Uterus (tissue), 4 donors: ENCODE results near the gene JADE2. TPM values are rescaled to one million over a fixed set of nuclear protein-coding genes. Genes with fewer than 3 reads are reported as not detected.

Experiments
- DNase-seq, 2 donors: peaks; one replicate each; pipeline ENCODE4 v3.0.0-alpha.2; 2019 to 2020
- H3K27ac ChIP-seq, 2 donors: fragments of 200-600 bp; sonication (generic); 1 replicate in 1 of 2; 2 replicates in 1 of 2; pipeline ENCODE4 v1.5.1; 2016 to 2018
- H3K27me3 ChIP-seq, 2 donors: fragments of 200-600 bp; sonication (generic); one replicate each; pipeline ENCODE4 v1.5.1; 2018 to 2019; ENCODE audit warnings: control low read depth in 1 of 2
- H3K36me3 ChIP-seq, 2 donors: fragments of 200-600 bp; sonication (generic); one replicate each; pipeline ENCODE4 v1.5.1; 2019; ENCODE audit warnings: control low read depth in 1 of 2
- H3K4me1 ChIP-seq, 2 donors: fragments of 200-600 bp; sonication (generic); one replicate each; pipeline ENCODE4 v1.5.1; 2018 to 2019; ENCODE audit warnings: control low read depth in 1 of 2
- H3K4me3 ChIP-seq, 2 donors: fragments of 200-600 bp; sonication (generic); 1 replicate in 1 of 2; 2 replicates in 1 of 2; pipeline ENCODE4 v1.5.1; 2018 to 2019; ENCODE audit warnings: mild to moderate bottlenecking in 1 of 2
- H3K9me3 ChIP-seq, 2 donors: fragments of 200-600 bp; sonication (generic); one replicate each; pipeline ENCODE4 v1.5.1; 2019; ENCODE audit warnings: control low read depth in 1 of 2
- POLR2A ChIP-seq, 2 donors: fragments of 450-650 bp; IDR thresholded peaks; one replicate each; pipeline ENCODE4 v1.6.1; 2016; ENCODE audit warnings: antibody characterized with exemption in 2 of 2, mild to moderate bottlenecking in 1 of 2, moderate library complexity in 1 of 2
- intact Hi-C: fragments of 100-400 bp; cut with DNase I; formaldehyde crosslinking; loops from one replicate; pipeline ENCODE4 v1.15.1; 2023; ENCODE audit warnings: low total_unique reads
- total RNA-seq, 4 donors: library from RNA; depleted of rRNA in 3 of 4; stranded (reverse); fragments of >200 nt in 3 of 4; gene quantifications; one replicate each; pipeline versions ENCODE4 v1.1.0 to v1.2.4, GENCODE V29; 2014 to 2023
- TF ChIP-seq, protein P1 (sequence below), 4 experiments: fragments of 200-600 bp in 2 of 4; fragments of 450-650 bp in 2 of 4; sonication (generic) in 2 of 4; IDR thresholded peaks; one replicate each; pipeline ENCODE4 v1.5.1; 2016 to 2019; ENCODE audit warnings: antibody characterized with exemption in 4 of 4, mild to moderate bottlenecking in 2 of 4, moderate library complexity in 1 of 4
- donor health status: DM: yes; HTN: yes; CAD: no.

Gene JADE2
- total RNA-seq, 4 donors from 2014 or later = 15.8 to 95.8 (median 16.7) TPM

DNA sequence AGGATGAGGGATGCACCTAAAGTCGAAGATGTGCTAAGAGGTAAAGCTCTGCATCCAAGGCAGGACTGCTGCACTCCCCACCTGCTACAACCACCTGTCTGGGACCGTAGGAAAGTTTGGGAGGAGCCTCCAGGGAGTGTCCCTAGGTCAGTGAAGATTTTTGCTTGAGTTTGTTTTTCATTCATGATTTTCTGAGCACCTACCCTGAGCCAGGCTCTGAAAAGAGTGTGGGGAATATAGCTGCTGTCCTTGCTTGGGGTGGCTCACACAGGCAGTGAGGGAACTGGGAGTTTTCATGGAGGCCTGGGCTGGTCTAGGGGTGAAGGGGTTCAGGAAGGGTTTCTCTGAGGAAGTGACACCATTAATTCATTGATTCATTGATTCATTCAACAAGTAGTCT is 58.3 kb downstream of the JADE2 start:
- TF ChIP-seq, protein P1, sequence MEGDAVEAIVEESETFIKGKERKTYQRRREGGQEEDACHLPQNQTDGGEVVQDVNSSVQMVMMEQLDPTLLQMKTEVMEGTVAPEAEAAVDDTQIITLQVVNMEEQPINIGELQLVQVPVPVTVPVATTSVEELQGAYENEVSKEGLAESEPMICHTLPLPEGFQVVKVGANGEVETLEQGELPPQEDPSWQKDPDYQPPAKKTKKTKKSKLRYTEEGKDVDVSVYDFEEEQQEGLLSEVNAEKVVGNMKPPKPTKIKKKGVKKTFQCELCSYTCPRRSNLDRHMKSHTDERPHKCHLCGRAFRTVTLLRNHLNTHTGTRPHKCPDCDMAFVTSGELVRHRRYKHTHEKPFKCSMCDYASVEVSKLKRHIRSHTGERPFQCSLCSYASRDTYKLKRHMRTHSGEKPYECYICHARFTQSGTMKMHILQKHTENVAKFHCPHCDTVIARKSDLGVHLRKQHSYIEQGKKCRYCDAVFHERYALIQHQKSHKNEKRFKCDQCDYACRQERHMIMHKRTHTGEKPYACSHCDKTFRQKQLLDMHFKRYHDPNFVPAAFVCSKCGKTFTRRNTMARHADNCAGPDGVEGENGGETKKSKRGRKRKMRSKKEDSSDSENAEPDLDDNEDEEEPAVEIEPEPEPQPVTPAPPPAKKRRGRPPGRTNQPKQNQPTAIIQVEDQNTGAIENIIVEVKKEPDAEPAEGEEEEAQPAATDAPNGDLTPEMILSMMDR (IDR thresholded peaks at IDR 0.05) = no peak
- TF ChIP-seq POLR2A (IDR thresholded peaks at IDR 0.05) = no peak
- no peaks in the 10 kb centered on the region for H3K27me3 ChIP-seq
- H3K36me3 ChIP-seq = no peaks in the 10 kb centered on the region
- no peak overlapping the region for H3K4me3 ChIP-seq
- H3K4me1 ChIP-seq = no peaks in the 10 kb centered on the region
- DNase-seq = no peak
- H3K9me3 ChIP-seq = no peaks in the 10 kb centered on the region
- intact Hi-C loops = no loop called here
- no peak overlapping the region for H3K27ac ChIP-seq

DNA sequence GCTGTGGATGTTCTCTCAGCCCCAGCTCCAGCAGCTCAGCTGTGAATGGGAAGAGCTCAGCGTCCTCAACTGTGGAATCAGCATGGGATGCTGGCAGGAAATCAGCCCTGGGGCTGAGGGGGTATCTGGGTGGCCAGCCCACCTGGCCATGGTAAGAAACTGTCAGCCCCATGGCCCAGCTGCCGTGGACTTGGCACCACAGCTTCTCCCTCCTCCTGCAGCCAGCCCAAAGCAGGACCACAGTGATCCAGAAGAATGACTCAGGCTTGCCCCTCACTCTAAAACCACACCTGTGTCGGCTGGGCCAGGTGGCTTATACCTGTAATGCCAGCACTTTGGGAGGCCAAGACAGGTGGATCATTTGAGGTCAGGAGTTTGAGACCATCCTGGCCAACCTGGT is 59.2 kb downstream of the JADE2 start:
- H3K4me1 ChIP-seq = no peaks in the 10 kb centered on the region
- H3K4me3 ChIP-seq = no peak overlapping the region
- intact Hi-C loops = loop anchor here (5.0 kb wide), 1 partner anchor 282 kb away; no protein-coding TSS in a partner anchor
- no peaks in the 10 kb centered on the region for H3K36me3 ChIP-seq
- TF ChIP-seq, protein P1 (IDR thresholded peaks at IDR 0.05) = no peak
- TF ChIP-seq POLR2A (IDR thresholded peaks at IDR 0.05) = no peak
- H3K27me3 ChIP-seq = no peaks in the 10 kb centered on the region
- no peak overlapping the region for H3K27ac ChIP-seq
- no peaks in the 10 kb centered on the region for H3K9me3 ChIP-seq
- DNase-seq = no peak

GRCh38 chr5:134585966-134586365 is 60.5 kb downstream of the JADE2 start:
- Histone ChIP-seq H3K9me3 (no peaks in the 10 kb centered on the region), H3K36me3 (no peaks in the 10 kb centered on the region), H3K27me3 (no peaks in the 10 kb centered on the region), H3K27ac (no peak overlapping the region), H3K4me3 (no peak overlapping the region), H3K4me1 (no peaks in the 10 kb centered on the region)
- TF ChIP-seq, protein P1 (IDR thresholded peaks at IDR 0.05) = no peak
- TF ChIP-seq POLR2A (IDR thresholded peaks at IDR 0.05) = no peak
- no peak for DNase-seq
- intact Hi-C loops = loop anchor here (5.0 kb wide), 1 partner anchor 284 kb away; no protein-coding TSS in a partner anchor

DNA sequence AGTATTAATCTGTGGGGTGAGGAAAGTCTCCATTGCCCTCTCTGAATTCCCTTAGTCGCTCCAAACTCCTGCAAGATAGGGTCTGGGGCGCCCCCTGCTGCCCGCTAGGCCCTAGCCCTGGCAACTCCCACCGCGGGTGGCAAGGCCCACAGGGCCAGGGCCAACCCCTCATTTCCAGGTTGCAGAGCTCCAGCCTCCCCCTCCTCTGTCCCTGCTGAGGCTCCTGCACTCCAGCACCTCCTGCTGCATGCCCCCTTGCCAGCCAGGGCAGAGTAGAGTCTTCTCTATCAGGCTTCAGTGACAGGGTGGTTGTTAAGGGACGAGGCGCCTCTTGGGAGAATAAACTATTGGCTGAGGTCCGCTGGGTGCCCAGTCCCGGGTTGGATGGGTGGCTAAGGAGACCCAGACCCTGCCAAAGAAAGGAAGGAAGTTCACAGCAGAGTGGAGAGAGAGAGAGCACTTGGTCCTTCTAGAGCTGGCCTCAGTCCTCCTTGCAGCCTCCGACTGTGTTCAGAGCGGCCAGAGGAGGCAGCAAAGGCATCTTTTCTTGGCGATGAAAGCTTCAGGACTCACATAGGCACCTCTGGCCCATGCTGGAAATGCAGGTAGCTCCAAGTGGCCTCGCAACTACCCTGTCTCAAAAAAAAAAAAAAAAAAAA is 61.5 kb downstream of the JADE2 start:
- intact Hi-C loops = loop anchor here (5.0 kb wide), 1 partner anchor 285 kb away; no protein-coding TSS in a partner anchor
- no peaks in the 10 kb centered on the region for H3K4me1 ChIP-seq
- DNase-seq = peak; percentile 79 to 82
- H3K36me3 ChIP-seq = no peaks in the 10 kb centered on the region
- H3K4me3 ChIP-seq = no peak overlapping the region
- H3K9me3 ChIP-seq = no peaks in the 10 kb centered on the region
- no peaks in the 10 kb centered on the region for H3K27me3 ChIP-seq
- TF ChIP-seq, protein P1 (IDR thresholded peaks at IDR 0.05) = peak; percentile 77 to 81 (median 80)
- TF ChIP-seq POLR2A (IDR thresholded peaks at IDR 0.05) = peak in 1 of 2 donors; percentile 25
- H3K27ac ChIP-seq = peak overlapping the region in 1 of 2 donors; percentile 17

- H3K9me3 ChIP-seq = no peaks in the 10 kb centered on the region
- intact Hi-C loops = no loop called here
- TF ChIP-seq, protein P1 (IDR thresholded peaks at IDR 0.05) = no peak
- no peak for TF ChIP-seq POLR2A (IDR thresholded peaks at IDR 0.05)
- H3K4me1 ChIP-seq = no peaks in the 10 kb centered on the region
- no peak overlapping the region for H3K4me3 ChIP-seq
- H3K36me3 ChIP-seq = no peaks in the 10 kb centered on the region
- no peaks in the 10 kb centered on the region for H3K27me3 ChIP-seq
- DNase-seq = no peak
- H3K27ac ChIP-seq = no peak overlapping the region
Measured at GRCh38 chr5:134590992-134591659, 65.7 kb downstream of the JADE2 start.
